GM19395 (cell line): ENCODE measurements around the gene EEFSEC.

Experiments used
- ATAC-seq: cut with Tn5 transposase; IDR thresholded peaks from one replicate; pipeline ENCODE4 v1.9.1; 2021; ENCODE audit warnings: mild to moderate bottlenecking, moderate library complexity; ENCODE audit not compliant: unreplicated experiment

EEFSEC gene

DNA sequence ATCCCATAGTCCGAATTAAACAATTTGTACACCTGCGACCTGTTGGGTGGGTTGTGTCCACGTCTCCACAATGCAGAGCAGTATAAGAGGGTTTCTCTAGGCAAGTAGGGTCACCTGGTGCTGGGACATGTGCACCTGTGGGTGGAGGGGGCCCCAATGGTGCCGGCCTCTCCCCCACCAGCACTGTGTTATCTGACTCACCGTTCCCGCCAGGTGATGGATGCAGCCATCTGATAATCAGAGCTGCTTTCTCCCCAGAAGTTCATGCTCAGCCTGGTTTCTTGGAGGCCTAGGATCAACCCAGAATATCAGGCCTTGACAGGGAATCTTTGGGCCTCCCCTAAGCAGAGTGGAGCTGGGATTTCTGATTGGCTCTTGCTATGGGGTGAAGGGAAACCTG is 227.4 kb downstream of the EEFSEC start:
- ATAC-seq: no peak

DNA sequence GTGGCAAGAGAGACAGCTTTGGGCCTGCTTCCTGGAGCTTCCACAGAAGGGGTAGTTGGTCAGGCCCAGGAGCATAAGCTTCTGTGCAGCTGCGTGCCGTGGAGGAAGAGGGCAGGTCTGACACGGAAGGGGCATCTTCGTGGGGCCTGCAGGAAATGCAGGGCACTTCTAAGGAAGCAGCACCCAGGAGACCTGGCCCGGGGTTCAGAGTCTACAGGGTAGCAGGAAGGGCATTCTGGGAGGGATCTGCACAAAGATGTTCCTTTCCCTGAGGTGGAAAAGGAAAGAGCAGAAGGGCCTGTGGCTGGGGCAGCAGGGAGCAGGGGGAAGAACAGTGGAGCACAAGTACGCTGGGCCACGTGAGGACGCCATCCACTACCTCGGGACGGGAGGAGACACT is 228.3 kb downstream of the EEFSEC start:
- ATAC-seq: no peak

DNA sequence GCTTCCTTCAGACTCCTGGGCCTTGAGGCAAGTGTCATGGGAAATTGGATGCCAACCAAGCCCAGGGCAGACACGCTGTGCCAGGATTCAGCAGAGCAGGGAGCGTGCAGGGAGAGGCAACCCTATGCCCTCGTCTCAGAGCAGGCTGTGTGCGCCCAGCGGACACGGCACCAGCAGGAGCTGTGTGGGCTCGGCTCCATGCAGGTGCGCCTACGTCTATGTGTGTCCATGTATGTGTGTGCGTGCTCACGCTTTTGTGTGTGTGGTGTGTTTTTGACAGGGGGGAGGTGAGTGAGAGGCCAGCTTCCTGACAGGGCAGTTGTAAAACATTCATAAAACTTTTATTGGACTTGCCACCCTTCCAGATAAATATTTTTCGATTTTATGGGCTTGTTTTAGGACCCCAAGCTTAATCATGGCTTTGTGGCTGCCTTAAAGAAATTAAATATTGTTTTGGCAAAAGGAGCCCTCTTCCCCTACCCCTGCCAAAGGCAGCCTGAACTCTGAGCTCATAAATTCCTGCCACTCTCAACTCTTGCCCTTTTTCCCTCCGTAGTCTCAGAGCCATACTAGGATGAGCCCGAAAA is 229.0 kb downstream of the EEFSEC start:
- no peak for ATAC-seq

DNA sequence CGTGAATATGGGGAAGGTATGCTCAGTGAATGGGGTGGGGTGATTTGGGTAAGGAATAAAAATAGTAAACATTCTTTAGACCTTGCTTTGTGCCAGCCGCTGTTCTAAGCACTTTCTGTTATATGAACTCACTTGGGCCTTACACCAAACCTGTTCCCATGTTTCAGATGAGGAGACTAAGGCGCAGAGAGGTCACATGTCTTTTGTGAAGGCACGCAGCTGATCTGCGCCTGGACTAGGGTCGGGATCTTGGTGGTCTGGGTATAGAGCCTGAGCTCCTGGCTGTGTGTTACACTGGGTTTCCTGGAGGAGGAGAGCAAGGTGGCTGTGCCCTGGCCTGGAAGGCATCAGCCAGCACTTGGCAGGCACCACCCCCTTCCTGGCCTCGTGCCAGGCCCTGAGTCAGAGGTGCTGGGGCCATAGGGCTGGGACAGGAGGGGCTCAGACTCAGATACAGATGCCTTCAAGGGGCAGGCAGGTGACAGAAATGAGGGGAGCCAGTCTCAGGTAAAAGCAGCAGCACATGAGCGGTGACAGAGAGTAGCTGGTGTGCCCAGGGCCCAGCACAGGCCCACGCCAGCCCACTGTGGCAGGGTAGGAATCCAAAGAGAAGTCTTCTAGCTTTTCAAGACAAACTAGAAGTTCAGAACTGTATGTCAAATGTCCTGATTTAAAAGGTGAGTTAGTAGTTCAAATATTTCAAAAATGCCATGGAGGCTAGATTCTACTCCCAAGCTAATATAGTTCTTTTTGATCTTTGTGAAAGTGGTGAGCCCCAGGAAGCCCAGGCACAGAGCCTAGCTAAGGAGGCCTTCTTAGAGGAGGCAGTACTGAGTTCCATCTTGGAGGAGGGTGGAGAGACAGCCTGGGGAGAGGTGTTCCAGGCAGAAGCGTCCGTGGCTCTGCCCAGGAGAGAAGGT is 230.3 kb downstream of the EEFSEC start:
- no peak for ATAC-seq

DNA sequence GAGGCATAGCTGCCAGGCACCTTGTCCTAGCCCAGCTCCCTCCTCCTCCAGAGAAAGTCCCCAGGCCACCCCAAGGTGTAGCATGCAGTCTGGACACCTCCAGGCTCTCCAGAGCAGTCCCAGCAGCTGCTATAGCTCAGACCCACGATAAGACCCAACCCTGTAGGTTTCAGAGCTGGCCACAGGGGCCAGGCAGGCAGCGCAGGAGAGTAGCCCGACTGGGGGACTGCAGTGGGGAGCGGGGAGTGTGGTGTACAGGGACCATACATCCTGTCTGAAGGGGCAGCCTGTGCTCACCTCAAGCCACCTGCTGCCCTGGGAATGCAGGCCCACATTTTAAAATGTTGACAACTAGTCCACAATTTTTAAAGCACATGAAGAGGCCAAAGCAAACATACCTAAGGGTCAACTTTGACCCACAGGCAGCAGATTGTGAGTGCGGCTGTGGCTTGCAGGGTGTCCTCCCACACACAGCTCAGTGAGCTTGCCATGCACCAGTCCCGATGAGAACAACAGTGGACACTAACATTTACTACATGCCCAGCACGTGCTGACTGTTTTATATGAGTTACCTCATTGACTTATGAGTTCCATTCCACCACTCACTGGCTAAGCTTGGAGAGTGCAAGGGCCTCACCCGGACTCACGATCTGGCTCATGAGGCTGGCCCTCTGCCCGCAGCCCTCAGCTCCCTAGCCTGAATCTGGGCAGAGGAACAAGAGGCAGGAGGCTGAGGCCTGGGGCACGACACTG is 232.0 kb downstream of the EEFSEC start:
- no peak for ATAC-seq

DNA sequence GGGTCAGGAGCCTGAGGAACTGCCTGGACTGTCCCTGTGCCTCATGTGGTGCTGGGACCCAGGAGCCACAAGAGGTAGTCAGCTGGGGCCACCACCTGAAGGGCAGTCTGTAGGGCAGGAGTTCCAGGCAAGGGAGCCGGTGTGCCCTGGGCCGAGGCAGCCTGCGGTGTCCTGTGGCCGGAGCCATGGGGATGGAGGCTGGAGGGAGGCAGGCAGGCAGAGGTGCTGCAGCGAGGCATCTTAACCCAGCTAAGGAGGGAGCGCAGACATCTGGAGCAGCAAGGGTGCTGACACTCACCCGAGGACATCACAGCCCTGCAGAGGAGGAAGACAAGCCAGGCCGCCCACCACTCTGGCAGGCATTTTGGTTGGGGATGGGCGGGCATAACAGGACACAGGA is 235.7 kb downstream of the EEFSEC start:
- no peak for ATAC-seq

DNA sequence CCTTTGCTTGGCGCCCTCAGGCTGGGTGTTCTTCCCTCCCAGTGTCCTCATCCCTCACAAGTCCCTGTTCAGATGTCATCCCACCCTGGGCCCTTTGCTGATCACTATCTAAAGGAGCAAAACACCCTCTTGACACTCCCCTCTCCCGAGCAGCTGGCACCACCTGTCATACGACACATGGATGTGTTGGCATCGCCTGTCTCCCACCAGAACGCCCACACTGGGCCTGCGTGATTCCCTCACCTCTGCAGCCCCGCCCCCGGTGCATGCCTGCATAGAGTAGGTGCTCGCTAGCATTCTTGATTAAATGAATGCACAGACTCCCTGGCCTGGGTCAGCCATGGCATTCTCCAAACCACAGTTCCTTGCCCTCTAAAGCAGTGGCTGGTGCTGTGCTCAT is 237.6 kb downstream of the EEFSEC start:
- ATAC-seq: no peak

DNA sequence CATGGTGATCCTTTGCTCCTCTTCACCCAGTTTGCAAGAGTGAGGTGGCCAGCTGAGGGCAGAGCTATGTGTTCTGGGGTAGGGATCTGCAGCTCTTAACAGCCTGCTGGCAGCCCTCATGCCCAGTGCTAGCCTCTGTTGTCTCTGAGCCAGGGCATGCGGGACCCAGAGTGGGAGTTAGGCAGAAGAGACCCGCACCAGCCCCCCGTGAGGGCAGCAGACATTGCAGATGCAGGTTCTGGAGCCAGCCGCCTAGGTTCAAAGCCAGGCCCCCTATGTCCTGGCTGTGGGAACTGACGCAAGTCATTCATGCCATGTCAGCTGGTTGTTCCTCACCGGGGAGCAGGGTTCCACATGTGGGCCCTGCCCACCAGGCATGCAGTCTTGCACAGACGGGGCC is 238.7 kb downstream of the EEFSEC start:
- no peak for ATAC-seq

DNA sequence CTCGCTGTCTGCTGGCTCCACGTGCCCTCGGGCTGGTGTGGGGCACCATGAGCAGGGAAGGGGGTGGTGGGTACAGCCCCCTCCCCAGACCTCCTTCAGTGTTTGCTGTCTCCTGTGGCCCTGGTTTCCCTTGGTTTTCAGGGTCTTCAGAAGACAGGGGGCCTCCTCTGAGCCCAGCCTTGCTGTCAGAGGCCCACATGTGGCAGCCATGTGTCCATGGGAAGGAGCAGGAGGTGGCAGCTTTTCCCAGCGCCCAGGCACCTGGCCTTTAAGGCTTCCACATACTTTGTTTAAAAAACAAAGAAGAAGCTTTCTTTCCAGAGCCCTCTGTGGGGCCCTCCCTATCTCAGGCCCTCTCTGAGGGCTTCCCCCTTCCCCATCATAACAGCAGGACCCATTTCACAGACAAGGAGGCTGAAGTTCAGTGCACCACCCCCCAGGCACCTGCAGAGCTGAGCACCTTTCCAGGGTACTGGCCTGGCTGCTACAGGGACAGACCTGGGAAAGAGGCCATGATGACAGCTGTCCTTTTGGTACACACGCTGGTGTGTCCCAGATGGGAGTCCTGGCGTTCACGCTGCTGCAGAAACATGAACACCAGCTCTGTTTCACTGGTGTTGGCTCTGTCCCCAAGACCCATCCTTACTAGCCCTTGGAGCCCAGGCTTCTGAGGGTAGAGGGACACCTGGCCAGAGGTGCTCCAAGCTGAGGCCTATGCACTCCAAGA is 239.7 kb downstream of the EEFSEC start:
- no peak for ATAC-seq

DNA sequence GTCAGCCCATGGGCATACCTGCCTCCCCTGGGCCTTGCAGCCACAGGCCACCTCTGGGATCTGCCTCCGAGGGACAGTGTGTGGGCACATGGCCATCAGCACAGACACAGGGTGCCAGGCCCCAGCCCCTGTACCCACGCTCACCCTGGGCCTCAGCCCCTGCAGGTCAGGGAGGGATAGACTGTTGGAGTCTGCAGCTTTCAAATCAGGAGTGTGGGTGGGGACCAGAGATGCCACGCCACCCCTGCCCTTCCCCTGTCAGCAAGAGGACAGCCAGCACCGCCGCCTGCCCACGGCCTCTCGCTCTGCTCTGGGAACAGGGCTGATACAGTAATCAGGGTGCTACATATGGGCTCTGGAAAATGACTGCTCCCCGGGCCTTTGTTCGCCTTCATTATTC is 240.8 kb downstream of the EEFSEC start:
- no peak for ATAC-seq

DNA sequence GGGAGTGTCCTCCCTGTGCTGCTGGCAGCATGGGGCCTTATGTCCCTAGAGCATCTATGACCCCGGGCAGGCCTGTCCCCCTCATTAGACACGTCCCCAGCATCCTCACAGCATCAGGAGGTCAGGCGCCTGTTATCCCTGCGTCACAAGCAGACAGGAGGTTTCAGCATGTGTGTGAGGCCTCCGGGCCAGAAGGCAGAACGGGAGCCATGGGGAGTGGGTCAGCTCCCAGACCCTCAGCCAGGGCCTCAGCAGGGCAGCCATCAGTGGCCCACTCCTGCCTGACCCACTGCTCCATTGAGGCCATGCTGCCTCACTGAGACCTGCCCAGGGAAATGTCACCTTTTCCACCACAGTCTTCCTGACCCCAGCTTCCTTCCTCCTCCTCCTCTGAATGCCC is 241.8 kb downstream of the EEFSEC start:
- no peak for ATAC-seq

DNA sequence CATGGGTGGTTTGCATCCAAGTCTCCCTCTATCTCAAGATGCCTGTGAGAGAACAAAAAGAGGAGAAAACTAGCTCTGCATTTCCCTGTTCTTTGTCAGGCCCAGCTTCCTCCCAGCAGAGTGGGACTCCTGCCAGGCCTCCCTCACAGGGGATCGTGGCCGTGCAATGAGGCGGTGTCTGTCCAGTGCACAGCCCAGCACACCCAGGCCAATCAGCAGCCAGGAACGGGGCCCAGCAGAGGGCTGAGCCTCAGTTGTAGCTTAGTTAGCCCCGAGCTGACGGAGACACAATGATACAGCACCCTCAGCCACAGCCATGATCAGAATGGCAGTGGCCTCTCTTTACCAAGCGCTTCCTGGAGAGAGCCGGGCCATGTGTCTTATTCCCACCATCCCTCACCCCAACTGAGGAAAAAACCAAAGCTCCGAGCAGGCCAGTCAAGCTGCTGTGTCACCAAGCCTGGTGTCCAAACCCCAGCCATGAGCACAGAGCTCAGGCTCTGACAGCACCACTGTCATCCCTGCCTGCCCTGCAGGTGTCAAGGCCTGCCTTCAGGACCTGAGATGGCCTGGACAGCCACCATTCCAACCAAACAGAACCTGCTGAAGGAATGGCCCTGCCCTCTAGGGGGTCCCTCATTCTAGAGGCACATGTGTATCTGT is 242.3 kb downstream of the EEFSEC start:
- no peak for ATAC-seq

DNA sequence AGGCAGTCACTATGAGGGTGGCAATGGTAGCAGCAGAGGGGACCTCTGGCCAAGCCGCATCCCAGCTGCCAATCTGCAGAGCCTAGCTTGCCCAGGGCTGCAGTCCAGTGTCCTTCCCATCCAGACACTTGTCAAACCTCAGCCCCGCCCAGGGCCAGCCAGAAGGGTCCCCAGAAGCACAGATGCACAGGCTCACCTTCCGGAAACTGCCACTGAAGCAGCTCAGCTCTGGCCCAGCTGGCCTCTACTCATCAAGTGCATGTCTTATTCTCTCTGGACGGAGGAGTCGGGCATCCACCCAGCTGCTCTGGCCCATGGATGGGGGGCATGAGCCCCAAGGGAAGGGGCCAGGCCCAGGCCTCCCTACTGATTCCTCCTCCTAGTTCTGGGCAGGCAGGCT is 244.2 kb downstream of the EEFSEC start:
- ATAC-seq: no peak

DNA sequence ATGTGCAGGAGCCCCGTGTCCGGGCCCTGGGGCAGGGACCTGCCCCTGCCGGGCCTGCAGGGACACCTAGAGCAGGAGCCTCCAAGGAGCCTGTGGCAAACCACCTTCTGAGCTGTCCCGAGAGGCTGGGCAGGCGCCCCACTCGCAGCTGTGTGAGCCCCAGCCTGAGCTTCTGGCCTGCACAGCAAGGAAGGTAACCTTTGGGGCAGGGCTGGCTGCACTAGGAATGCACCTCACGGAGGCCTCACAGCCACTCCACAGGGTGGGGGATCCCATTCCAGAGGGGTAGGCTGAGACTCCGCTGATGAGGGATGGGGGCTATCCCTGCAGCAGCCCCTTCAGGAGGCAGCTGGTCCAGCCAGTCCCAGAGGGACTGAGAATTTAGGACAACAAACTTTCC is 245.3 kb downstream of the EEFSEC start:
- ATAC-seq: no peak

DNA sequence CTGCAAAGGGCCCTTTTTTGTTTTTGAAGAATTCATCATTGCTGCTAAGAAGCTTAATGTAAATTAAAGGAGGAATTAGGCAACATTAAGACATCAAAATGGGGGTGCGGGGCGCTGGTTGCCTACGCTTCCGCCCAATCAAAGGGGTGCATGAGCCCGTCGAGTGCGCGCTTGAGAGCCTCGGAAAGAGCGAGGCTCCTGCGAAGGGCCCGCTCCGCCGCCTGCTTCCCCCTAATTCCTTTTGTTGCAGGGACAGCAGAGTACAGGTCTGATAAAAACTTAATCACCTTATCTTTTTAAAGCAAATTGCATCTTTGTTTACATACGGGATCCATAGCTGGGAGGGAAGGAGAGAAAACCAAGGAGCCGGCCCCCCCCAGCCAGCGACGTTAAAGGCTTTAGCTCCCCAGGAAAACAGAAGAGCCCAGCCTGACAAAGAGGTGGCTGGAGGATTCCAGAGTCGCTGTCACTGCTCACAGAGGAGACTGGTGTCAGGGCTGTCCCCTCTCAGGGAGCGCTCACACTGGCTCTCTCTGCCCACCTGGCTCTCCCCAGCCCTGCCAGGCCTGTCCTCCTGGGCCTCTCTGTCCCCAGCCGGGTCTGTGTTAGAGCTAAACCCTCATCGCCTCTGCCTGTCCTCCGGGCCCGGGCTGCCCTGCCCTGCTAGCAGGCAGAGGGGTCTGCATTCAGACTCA is 246.1 kb downstream of the EEFSEC start:
- ATAC-seq: no peak

DNA sequence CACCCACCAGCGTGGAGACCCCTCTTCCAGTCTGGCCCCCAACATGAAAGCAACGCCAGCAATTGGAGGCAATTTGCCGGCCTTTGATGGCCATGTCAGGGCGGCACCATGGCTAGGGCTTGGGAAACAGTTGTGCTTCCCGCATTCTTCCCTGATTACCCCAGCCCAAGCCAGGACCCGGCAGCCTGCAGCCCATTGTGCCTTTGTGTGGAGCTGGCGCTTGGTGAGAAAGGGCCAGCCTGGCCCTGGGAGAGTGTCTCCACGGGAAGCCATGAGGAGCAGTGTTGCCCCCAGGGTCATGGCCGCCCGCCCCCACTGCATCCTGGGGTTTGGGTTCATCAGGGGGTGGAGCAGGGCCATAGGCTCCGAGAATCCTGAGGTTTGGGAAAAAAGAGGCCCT is 247.4 kb downstream of the EEFSEC start:
- ATAC-seq: no peak

DNA sequence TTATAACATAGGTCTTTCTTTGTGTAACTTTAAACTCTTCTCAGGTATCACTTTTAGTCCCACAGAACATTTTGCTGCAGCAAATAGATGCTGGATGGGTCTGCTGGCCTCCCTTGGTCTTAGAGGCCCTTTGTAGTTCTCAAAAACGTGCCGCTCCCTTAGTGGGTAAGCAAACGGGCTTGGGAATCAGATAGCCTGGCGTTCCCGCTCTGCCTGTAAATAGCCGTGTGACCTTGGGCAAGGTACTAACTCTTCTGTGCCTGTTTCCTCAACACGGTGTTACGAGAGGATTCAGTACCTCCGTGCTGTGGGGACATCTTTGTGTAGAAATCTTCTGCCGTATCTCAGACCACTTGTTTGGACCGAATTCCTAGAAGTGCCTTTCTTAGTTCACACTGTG is 249.0 kb downstream of the EEFSEC start:
- ATAC-seq: no peak

DNA sequence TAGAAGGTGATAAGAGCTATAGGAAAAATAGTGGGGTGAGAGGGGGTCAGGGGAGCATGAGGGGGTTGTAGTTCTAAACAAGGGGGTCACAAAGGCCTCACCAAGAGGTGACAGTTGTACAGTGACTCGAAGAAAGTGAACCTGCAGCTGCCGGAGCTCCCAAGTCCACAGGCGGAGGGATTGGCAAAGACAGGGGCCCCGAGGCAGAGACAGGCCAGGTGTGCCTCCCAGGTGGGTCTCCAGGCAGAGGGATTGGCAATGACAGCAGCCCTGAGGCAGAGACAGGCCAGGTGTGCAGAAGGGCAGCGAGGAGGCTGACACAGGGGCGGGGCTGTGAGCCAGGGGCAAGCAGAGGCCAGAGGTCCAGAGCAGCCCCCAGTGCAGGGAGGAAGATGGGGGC is 249.7 kb downstream of the EEFSEC start:
- no peak for ATAC-seq

DNA sequence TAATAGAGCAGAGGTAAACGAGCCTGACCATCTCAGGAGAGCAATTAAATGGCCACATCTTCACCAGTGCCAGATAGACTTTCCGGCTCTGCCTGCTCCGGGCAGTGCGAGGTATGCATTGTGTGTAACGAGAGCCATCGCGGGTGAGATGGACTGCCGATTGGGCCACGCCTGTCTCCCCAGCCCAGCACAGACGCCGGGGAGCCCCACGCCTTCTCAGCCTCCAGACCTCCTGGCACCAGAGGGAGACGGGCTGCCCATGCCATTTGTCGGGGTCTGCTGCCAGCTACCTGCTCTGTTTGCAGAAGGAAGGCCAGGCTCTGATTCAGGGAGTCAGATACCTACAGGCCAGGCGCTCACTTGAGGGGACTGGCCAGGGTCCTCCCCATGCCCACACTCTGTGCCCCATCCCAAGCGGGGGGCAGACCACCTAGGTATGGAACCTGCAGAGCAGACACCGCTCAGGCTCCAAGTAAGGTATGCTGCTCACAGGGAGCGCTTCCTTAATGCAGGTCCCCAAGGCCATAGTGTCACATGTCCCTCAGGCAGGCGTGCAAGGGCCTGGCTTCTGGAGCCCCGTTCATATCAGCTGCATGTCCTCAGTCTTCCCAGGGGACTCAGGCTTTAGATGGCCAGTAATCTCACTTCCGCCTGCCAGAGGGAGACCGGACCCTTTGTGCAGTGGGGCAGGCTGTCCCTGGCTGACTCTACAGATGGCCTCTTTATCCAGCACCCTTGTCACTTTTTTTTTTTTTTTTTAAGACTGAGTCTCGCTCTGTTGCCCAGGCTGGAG is 251.2 kb downstream of the EEFSEC start:
- ATAC-seq: no peak
